Head of caudate nucleus (tissue), 42 donors: ENCODE measurements around the gene RPL37.

Experiments
- DNase-seq, 42 donors: peaks; one replicate each; pipeline versions ENCODE4 v3.0.0 to v3.0.0-alpha.2; 2020 to 2021; ENCODE audit warnings: mixed read lengths in 7 of 42
- intact Hi-C: fragments of 100-400 bp; cut with DNase I; formaldehyde crosslinking; loops from one replicate; pipeline ENCODE4 v1.15.0; 2022

The RPL37 gene

GRCh38 chr5:40780199-40780598 lies 54.8 kb downstream of the RPL37 start:
- intact Hi-C loops: no loop called here
- DNase-seq: no peak

- intact Hi-C loops: no loop called here
- DNase-seq: no peak
These were observed 55.5 kb downstream of the RPL37 start for GRCh38 chr5:40779561-40779960.

DNA sequence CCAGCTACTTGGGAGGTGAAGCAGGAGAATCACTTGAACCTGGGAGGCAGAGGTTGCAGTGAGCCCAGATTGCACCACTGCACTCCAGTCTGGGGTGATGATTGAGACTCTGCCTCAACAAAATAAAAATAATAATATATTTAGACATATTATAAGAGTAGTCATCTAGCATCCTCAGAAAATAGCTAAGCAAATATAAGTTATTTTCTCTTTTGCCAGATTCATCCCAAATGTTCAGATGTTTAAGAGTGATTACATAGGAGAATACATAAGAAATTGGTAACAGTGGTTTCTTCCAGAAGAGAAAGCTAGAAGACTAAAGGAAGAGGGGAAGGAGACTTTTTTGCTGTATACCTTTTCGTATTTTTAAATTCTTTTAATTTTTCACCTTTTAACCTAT lies 56.9 kb downstream of the RPL37 start:
- intact Hi-C loops: no loop called here

DNA sequence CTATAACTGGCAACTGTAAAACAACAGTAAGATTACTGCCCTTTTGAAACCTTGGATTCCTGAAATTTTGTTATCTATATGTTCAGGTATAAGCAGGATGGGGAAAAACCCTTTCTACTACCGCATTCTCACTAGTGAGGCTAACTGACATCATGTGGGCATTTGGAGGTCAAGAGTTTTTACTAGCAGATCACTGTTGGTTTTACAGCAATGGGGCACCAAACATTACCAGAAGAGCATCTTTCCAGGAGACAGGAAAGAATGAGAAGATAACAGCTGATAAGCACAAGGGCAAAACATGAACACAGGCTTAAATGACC lies 58.4 kb downstream of the RPL37 start:
- intact Hi-C loops: no loop called here
- DNase-seq: no peak

More for the DNA sequence above, 56.9 kb downstream of the RPL37 start:
- DNase-seq: no peak

DNA sequence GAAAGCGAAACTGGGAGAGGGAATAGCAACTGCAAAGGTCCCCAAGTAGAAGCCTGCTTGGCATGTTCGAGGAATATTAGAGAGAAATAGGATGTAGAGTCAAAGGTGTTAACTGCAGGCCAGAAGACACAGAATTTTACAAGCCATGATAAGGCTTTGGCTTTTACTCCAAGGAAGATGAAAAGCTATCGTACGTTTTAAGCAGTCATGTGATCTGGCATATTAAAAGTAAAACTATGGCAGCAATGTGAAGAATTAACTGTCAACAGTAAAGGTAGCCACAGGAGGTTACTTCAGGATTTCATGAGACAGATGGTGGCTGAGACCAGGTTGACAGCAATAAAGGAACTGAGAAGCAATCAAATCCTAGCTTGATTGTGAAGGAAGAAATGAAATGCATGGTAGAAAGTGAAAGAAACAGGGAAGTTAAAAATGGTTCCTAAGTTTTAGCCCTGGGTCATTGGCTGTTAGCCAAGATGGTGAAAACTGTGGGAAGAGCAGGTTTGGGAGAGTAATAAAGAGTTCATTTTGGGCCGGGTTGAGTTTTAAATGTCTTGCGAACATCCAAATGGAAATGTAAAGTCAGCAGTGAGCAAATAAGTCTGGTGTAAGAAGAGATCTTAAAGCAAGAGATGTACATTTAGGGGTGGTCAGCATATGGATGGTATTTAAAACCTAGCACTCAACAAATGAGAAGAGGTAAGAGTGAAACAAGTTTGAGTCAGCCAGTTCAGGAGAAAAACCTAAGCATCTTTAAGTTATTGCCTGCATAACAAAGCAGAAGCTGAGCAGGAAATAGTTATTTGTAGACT lies 59.0 kb downstream of the RPL37 start:
- intact Hi-C loops: no loop called here

More for the DNA sequence above, 59.0 kb downstream of the RPL37 start:
- DNase-seq: no peak
